Sciatic nerve (tissue), 2 donors: ENCODE data around the gene NUDT3. TPM values are rescaled to one million over a fixed set of nuclear protein-coding genes. Genes with fewer than 3 reads are reported as not detected.
"Not testable (repeated sequence)": the region's sequence is repeated elsewhere in the genome, so short reads cannot be mapped to it uniquely, and the experiment has no call there.

Source experiments
- ATAC-seq: fragments of 200-7000 bp; cut with Tn5 transposase; one replicate; pipeline ENCODE4 v1.9.1; 2020; ENCODE audit warnings: mild to moderate bottlenecking, moderate library complexity
- DNase-seq: peaks from one replicate; pipeline ENCODE4 v3.0.0-alpha.2; 2020; ENCODE audit warnings: low spot score
- intact Hi-C: fragments of 100-400 bp; cut with DNase I; formaldehyde crosslinking; loops from one replicate; pipeline ENCODE4 v1.14.2; 2022
- total RNA-seq: library from RNA; stranded (reverse); fragmentation: NEBNext Ultra II Directional; extraction: Animal tissue kit (Norgen Biotek cat#: 25700); gene quantifications from one replicate; pipeline ENCODE4 v1.2.1, GENCODE V29; 2021
- donor health status: DM: no; HTN: no; CAD: no.
- donor health status: DM: no; HTN: no; CAD: no.

The NUDT3 gene
- total RNA-seq, 1 donor from 2014 or later: 83.1 TPM

DNA sequence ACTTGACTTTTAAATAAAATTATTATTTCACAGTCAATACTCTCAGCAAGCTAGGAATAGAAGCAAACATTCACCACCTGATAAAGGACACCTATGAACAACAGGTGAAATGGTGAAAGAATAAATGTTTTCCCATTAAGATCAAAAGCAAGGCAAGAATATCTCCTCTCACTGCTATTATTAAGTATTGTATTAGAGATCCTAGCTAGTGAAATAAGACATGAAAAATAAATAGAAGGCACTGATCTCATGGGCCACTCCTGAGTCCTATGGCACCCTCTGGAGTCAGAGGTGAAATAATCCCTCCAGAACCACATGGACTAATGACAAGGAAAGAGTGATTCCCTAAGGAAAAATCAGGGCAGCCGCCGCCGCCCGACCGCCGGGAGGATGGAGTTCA lies 4.0 kb upstream of the NUDT3 start:
- no peak for DNase-seq
- intact Hi-C loops: no loop called here
- no peak for ATAC-seq

DNA sequence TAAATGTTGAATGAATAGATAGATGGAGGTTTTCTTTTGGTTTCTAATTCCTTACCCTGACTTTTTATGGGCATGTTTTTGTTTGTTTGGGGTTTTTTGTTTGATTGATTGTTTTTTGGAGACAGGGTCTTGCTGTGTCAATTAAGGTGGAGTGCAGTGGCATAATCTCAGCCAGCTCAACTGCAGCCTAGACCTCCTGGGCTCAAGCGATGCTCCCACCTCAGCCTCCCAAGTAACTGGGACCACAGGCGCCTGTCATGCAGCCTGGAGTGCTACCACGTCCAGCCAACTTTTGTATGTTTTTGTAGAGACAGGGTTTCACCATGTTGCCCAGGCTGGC lies 1.5 kb upstream of the NUDT3 start:
- ATAC-seq: no peak
- intact Hi-C loops: no loop called here
- DNase-seq: no peak

DNA sequence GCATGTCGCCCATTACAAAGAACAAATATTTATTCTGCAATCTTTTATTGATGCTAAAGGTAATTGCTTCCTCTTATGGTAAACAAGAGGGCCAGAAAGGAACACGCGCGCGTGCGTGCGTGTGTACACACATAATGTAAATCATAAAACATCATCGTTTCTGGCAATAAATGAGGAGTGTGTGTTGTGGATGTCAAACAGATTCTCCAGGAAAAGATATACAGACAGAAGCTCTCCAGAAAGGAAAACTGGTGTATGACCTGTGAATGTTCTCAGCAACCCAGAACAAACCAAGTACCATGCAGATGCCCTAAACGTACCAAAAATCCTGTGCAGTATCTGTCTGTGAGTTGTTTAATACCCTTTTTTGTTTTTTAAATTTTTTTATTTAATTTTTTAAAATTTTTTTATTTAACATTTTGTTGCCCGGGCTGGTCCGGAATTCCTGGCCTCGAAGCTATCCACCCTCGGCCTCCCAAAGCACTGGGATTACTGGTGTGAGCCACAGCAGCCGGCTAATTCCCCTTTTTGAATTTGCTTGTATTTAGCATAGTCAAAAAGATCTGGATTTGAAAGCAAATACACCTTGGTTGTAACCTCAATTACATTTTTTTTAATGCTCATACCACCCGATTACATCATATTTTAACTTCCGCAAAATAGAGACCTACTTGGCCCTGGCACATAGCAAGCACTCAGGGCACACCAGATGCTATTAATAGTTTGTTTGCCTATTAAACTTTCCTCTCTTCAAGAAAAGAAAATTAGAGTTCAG lies 909 bp upstream of the NUDT3 start:
- intact Hi-C loops: no loop called here
- ATAC-seq: peak; percentile 2
- no peak for DNase-seq

DNA sequence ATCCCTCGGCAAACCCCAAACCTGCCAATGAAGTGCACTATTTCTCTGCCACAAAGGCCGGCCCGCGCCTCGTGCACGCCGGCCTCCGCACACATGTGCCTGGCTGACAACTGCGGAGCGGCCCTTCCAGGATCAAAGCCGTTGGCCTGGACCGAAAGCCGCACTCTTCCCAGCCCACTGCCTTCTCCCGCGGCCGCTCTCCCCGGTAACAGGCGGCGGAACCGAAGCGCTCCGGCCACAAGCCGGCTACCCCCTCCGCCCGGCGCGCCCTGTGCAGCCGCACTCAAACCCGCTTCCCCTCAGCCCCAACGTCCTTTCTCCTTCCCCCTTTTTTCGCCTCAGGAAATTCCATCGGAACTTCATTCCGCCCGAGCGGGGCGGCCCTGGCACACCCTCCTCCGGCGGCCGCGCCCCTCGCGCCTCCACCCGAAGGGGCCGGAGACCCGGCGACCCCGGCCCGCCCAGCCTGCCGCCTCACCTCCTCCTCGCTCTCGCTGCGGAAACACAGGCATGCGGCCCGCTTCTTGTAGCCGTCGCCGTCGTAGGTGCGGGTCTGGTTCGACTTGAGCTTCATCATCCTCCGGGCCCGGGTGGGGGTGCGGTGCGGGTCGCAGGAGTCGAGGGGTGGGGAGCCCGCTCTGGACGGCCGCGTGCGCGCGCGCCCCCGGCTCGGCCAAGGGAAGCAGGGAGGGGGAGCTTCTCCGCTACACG lies 528 bp downstream of the NUDT3 start:
- intact Hi-C loops: no loop called here

DNA sequence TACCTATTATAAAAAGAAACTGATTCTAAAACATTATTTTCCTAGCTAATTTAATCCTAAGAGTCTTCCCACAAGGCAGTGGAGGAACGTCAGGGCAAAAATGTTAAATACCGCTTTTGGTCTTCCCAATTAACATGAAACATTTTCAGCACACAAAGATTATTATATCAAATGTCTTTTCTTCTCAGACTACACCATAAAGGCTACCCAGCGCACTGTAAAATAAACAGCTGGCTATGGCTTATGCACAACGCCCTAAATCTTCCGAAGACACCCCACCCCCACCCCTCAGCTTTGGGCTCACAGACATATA lies 1.0 kb downstream of the NUDT3 start:
- intact Hi-C loops: no loop called here
- ATAC-seq: no peak
- DNase-seq: no peak

More for the DNA sequence above, 528 bp downstream of the NUDT3 start:
- peak; percentile 80 for DNase-seq
- ATAC-seq: peak; percentile 45

DNA sequence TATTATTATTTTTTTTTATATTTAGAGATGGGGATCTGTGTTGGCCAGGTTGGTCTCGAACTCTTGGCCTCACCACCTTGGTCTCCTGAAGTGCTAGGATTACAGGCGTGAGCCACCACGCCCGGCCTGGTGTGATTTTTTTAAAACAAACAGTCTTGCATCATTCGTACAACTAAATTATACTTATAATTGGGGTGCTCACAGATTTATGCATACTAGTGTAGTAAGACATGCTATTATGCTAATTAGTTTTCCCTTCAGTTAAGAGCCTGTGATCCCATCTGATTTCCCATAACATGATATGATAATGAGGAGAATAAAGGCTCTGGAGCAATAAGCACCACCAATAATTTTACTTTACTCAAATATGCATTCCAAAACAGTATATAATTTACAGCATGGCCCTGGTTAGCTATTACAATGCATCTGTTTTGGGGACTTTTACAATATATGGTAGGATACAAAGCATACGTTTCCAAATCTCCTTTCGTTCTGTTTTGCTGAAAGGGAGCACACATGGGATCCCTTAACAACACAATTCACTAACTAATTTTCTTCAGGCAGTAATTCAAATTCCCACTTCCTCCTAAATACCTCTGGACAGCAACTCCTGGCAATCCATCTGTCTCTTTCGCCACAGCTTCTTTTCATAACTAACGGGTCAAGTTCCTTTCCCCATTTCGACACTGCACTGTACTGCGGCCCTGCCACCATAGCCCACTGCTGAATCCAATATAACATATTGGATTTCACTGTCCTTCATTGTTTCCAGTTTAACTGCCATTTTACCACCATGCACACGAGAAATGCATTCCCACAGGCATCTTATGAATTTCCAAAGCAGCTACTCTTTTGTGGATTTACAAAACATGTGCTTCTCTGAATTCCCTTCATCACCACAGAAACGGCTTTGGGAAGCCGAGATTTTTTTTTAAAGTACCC lies 1.7 kb downstream of the NUDT3 start:
- ATAC-seq (peak; percentile 75), DNase-seq (no peak)
- intact Hi-C loops: no loop called here

DNA sequence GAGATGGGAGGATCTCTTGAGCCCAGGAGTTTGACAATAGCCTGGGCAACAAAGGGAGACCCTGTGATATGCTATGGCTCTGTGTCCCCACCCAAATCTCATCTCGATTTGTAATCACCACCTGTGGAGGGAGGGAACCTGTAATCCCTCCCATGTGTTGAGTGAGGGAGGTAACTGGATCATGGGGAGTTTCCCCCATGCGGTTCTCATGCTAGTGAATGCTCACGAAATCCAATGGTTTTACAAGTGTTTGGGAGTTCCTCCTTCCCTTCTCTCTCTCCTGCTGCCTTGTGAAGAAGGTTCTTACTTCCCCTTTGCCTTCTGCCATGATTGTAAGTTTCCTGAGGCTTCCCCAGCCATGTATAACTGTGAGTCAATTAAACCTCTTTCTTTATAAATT lies 3.4 kb downstream of the NUDT3 start:
- ATAC-seq (no peak), DNase-seq (no peak)
- intact Hi-C loops: no loop called here

DNA sequence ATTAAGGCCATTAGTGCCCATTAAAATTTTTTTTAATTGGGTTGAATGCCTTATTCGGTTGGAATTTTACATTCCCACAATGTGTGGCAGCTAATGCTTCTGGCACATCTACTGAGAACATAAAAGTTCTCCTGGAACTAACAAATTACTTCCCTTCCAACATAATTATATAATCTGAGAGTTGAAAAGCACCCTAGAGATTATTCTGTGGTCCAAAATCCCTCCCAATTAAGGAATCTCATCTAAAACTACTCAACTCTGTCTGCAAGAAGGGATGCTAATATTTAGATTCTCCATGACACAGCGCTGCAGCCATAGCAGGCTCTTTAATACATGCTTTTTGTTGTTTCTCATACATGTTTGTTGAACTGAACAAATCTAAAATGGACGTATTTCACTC lies 4.0 kb downstream of the NUDT3 start:
- ATAC-seq (no peak), DNase-seq (no peak)
- intact Hi-C loops: no loop called here

DNA sequence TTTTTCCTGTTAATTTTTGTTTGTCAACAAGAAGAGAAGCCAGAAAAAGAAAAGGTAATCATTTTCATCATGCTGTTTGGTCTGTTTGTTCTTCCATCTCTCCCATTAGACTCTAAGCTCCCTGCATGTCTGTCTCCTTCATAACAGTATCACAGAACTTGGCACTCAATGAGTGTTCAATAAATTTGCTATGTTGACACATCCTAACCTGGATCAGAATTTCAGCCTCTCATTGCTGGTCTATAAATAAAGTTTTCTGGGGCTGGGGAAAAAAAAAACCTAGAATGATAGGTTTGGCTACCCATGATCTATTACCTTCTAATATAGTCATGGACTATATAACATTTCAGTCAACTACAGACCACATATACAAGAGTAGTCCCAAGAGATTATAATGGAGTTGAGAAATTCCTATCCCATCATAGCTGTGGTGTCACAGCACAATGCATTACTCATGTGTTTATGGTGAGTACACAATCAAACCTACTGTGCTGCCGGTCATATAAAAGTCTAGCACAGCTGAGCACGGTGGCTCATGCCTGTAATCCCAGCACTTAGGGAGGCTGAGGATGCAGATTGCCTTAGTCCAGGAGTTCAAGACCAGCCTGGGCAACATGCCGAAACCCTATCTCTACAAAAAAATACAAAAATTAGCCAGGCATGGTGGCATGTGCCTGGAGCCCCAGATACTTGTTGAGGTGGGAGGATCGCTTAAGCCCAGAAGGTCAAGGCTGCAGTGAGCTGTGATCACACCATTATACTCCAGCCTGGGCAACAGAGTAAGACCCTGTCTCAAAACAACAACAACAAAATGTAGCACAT lies 5.9 kb downstream of the NUDT3 start:
- DNase-seq: no peak
- intact Hi-C loops: no loop called here

DNA sequence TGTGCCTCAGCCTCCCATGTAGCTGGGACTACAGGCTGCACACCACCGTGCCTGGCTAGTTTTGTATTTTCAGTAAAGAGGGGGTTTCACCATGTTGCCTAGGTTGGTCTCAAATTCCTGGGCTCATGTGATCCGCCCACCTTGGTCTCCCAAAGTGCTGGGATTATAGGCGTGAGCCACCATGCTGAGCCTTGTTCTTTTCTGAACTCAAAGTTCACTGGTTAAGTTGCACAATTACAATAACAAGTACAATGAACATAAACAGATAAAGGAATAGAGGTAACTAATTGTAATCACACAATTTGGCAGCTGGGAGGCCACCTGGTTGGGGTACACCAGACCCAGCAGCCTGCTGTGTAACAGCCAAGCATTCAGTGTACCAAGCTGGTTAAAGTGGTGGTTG lies 6.7 kb downstream of the NUDT3 start:
- intact Hi-C loops: no loop called here
- DNase-seq (no peak), ATAC-seq (no peak)

More for the DNA sequence above, 5.9 kb downstream of the NUDT3 start:
- ATAC-seq: no peak

DNA sequence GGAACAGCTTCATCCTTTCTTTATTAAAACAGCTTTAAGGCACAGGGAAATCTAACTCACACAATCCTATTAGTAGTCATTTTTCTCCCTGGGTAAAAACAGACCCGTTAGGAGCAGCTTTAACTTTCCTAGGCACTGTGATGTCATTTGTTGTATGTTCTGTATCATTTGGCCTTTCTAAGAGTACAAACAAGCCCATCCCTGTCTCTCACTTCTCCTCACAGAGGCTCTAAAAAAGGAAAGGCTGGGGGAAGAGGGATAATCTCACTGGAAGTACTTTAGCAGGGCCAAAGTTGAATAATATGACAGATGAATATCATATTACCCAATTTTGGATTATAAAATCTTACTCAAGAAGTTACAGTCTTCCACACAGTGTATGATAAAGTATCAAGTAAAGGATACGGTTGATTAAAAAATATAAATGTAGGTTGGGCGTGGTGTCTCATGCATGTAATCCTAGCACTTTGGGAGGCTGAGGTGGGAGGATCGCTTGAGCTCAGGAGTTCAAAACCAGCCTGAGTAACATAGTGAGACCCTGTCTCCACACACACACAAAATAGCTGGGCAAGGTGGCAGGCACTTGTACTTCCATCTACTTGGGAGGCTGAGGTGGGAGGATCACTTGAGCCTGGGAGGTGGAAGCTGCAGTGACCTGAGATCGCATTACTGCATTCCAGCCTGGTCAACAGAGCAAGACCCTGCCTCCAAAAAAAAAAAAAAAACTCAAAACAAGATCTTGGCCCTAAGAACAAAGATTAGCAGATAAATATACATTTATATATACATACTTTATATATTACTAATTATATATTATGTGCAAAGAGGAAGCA lies 7.9 kb downstream of the NUDT3 start:
- DNase-seq (no peak), ATAC-seq (peak; percentile 76)

DNA sequence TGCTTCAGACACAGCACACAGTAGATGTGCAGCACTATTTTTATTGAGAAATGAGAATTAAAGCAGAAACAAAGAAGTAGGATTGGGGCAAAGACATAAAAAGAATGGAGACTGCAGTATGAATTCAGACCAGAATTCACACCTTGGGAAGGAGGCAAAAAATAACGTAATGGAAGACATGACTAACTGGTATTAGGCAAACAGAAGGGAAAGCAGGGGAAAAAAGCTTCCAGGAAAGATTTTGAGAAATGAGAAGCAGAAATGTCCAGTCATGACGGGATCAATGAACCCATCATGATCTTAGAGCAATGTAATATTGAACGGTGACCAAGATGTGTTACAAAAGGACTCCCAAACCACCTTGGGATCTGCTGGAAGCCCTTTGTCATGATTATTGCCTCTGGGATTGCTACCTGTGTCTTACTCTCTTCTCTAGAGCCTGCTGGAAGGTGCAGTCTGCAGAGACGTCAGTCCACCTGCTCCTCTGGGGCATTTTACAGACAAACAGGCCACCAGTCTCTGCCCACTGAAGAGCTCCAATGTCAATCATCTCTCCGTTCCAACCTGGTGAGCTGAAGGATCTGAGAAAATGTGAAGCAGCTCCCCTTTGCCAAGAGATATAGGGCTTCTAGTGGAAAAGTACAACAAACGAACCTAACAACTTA lies 8.7 kb downstream of the NUDT3 start:
- DNase-seq: no peak
- peak; percentile 73 for ATAC-seq
- intact Hi-C loops: no loop called here

More for the DNA sequence above, 7.9 kb downstream of the NUDT3 start:
- intact Hi-C loops: no loop called here

DNA sequence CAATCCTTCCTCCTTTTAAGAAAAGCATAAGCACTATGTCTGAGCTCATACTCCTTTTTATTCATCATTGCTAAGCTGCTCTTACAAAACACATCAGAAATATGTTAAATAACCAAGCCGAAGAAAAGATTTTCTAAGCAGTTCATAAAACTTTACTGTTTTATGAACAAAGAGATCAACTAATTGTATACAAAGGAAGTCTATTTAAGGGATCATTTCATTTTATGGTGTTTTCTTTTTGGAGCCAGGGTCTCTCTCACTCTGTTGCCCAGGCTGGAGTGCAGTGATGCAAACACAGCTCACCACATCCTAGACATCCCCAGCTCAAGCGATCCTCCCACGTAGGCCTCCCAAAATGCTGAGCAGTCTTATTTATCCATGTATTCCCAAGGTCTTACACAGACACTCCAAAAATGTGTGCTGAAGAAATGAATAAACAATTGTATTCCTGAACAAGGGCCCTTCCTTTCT lies 9.3 kb downstream of the NUDT3 start:
- intact Hi-C loops: no loop called here
- ATAC-seq: peak; percentile 86
- no peak for DNase-seq

DNA sequence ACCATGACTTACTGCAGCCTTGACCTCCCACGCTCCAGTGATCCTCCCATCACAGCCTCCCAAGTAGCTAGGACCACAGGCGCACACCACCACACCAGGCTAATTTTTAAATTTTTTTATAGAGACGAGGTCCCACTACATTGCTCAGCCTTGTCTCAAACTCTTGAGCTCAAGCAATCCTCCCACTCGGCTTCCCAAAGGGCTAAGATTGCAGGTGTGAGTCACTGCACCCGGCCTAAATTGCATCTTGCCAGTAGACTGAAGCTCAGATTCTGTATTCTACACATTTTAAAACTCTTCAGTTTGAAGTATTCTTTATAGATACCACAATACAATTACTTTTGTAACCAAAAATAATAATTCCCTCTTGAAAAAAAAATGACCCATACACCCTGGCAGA lies 11.4 kb downstream of the NUDT3 start:
- DNase-seq: no peak

DNA sequence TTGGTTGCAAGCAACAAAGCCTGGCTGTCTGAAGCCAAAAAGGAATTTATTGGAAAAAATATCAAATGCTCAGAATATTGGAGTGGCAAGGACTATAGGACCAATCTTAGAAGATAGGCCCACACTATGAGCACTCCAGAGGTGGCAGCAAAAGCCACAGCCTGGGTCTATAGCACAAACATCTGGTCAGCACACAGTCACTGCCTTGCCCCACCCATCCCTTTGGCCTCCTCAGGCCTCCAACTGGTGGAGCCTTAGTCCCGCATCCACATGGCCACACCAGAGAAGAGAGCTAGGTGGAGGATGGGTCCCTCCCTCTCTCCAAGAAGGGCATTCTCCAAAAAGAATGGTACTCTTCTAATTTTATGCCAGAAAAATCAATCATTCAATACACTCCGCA lies 14.0 kb downstream of the NUDT3 start:
- no peak for ATAC-seq
- no peak for DNase-seq
- intact Hi-C loops: no loop called here

More for the DNA sequence above, 11.4 kb downstream of the NUDT3 start:
- no peak for ATAC-seq
- intact Hi-C loops: no loop called here

DNA sequence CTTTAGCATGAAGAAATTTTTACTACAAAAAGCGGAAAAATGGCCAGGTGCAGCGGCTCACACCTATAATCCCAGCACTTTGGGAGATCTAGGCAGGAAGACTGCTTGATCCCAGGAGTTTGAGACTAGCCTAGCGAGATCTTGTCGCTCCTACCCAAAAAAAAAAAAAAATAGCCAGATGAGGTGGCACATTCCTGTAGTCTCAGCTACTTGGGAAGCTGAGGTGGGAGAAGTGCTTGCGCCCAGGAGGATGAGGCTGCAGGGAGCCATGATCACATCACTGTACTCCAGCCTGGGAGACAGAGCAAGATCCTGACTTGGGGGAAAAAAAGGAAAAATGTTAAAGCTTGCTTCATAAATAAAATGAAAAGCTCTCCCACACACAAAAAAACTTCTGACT lies 14.5 kb downstream of the NUDT3 start:
- ATAC-seq (no peak), DNase-seq (no peak)
- intact Hi-C loops: no loop called here

DNA sequence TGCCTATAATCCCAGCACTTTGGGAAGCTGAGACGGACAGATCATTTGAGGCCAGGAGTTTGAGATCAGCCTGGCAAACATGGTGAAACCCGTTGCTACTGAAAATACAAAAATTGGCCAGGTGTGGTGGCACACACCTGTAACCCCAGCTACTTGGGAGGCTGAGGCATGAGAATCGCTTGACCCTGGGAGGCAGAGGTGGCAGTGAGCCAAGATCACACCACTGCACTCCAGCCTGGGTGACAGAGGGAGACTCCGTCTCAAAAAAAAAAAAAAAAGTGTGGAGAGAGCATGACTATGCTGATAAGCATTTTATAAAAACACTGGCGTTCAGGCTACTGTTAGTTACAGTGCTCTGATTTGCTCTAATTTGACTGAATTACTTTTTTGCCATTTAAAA lies 14.9 kb downstream of the NUDT3 start:
- DNase-seq, ATAC-seq, intact Hi-C loops: not testable (repeated sequence)
